OCI-LY1 (cell line): ENCODE measurements around the gene NSD1.

ENCODE experiments used
- H2AFZ ChIP-seq: fragments of 200-600 bp; sonication (generic), shearing (Covaris generic); 2 replicates; pipeline ENCODE4 v1.6.0; 2014; ENCODE audit warnings: antibody characterized with exemption, mild to moderate bottlenecking, low read length
- H3F3A ChIP-seq: fragments of 200-600 bp; sonication (generic), shearing (Covaris generic); 2 replicates; pipeline ENCODE4 v1.6.0; 2014; ENCODE audit warnings: mild to moderate bottlenecking, antibody characterized with exemption, low read length, moderate library complexity; ENCODE audit not compliant: insufficient read depth
- H3K27ac ChIP-seq: fragments of 200-600 bp; sonication (generic); 2 replicates; pipeline ENCODE4 v1.5.1; 2014; ENCODE audit warnings: low read length, mixed run types, mild to moderate bottlenecking, low read depth; ENCODE audit not compliant: poor library complexity, severe bottlenecking
- H3K27me3 ChIP-seq: fragments of 200-600 bp; sonication (generic); 2 replicates; pipeline ENCODE4 v1.6.0; 2014; ENCODE audit warnings: antibody characterized with exemption, mild to moderate bottlenecking, low read length, moderate library complexity; ENCODE audit not compliant: insufficient read depth
- H3K36me3 ChIP-seq: fragments of 200-600 bp; sonication (generic); 2 replicates; pipeline ENCODE4 v1.6.1; 2014; ENCODE audit warnings: mild to moderate bottlenecking, antibody characterized with exemption, low read length, moderate library complexity, mixed read lengths; ENCODE audit not compliant: insufficient read depth
- H3K4me1 ChIP-seq: fragments of 200-600 bp; sonication (generic); 2 replicates; pipeline ENCODE4 v1.5.1; 2014; ENCODE audit warnings: mild to moderate bottlenecking, low read length, moderate library complexity; ENCODE audit not compliant: insufficient read depth, severe bottlenecking
- H3K4me2 ChIP-seq: fragments of 200-600 bp; sonication (generic), shearing (Covaris generic); 2 replicates; pipeline ENCODE4 v1.6.1; 2014; ENCODE audit warnings: low read length
- H3K4me3 ChIP-seq: fragments of 200-600 bp; sonication (generic); 2 replicates; pipeline ENCODE4 v1.5.1; 2014; ENCODE audit warnings: low read length, low read depth, mild to moderate bottlenecking, mixed read lengths; ENCODE audit not compliant: poor library complexity, severe bottlenecking
- H3K79me2 ChIP-seq: fragments of 200-600 bp; shearing (Covaris generic); 2 replicates; pipeline ENCODE4 v1.6.1; 2016; ENCODE audit warnings: mixed run types, low read length, mixed read lengths; ENCODE audit not compliant: insufficient read depth
- H3K9ac ChIP-seq: fragments of 200-600 bp; sonication (generic), shearing (Covaris generic); 2 replicates; pipeline ENCODE4 v1.6.1; 2014; ENCODE audit warnings: mild to moderate bottlenecking, low read length, mixed read lengths
- H3K9me2 ChIP-seq: fragments of 200-600 bp; sonication (generic), shearing (Covaris generic); 2 replicates; pipeline ENCODE4 v1.6.1; 2014; ENCODE audit warnings: low read depth, mild to moderate bottlenecking, low read length, mixed read lengths
- H3K9me3 ChIP-seq: fragments of 200-600 bp; shearing (Covaris generic); 2 replicates; pipeline ENCODE4 v1.6.1; 2014; ENCODE audit warnings: low read length, mixed read lengths
- H4K20me1 ChIP-seq: fragments of 200-600 bp; sonication (generic), shearing (Covaris generic); 2 replicates; pipeline ENCODE4 v1.6.0; 2016; ENCODE audit warnings: mild to moderate bottlenecking, low read length; ENCODE audit not compliant: insufficient read depth
- CTCF ChIP-seq: fragments of 200-600 bp; sonication (generic), shearing (Covaris generic); IDR thresholded peaks from 2 replicates; pipeline ENCODE4 v1.5.1; 2017; ENCODE audit warnings: mild to moderate bottlenecking, antibody characterized with exemption, low read length, moderate library complexity, mixed read lengths
- EZH2 ChIP-seq: fragments of 200-600 bp; sonication (generic), shearing (Covaris generic); IDR thresholded peaks from 2 replicates; pipeline ENCODE4 v1.8.0; 2017; ENCODE audit warnings: borderline replicate concordance, mixed run types, mild to moderate bottlenecking, antibody characterized with exemption, low read length, moderate library complexity, mixed read lengths

Gene NSD1

GRCh38 chr5:177302354-177303110 lies 169.0 kb downstream of the NSD1 start:
- peaks cover 54% of the 10 kb centered on the region for H3K36me3 ChIP-seq
- H3K9ac ChIP-seq: peak overlapping the region; percentile 95
- H4K20me1 ChIP-seq: no peaks in the 10 kb centered on the region
- H3K27me3 ChIP-seq: no peaks in the 10 kb centered on the region
- H3K79me2 ChIP-seq: peaks cover 13% of the 10 kb centered on the region
- peak; percentile 61 for TF ChIP-seq CTCF
- no peak for TF ChIP-seq EZH2
- no peaks in the 10 kb centered on the region; the same call in 1 of the 2 replicates for H3F3A ChIP-seq
- peak overlapping the region; percentile 80 for H3K4me2 ChIP-seq
- no peaks in the 10 kb centered on the region for H3K9me2 ChIP-seq
- H3K27ac ChIP-seq: peak overlapping the region; percentile 69
- no peak overlapping the region for H2AFZ ChIP-seq
- H3K4me1 ChIP-seq: peaks cover 44% of the 10 kb centered on the region
- no peaks in the 10 kb centered on the region for H3K9me3 ChIP-seq
- H3K4me3 ChIP-seq: peak overlapping the region; percentile 99

- no peaks in the 10 kb centered on the region; the same call in 1 of the 2 replicates for H3F3A ChIP-seq
Measured at GRCh38 chr5:177303121-177303924, 169.8 kb downstream of the NSD1 start, which contains the start of the genes PRELID1 and RAB24. Gene PRELID1, plus strand, starts transcription at chr5:177303799. Its CDS starts 187 bp downstream, at chr5:177303986. Gene RAB24, minus strand, starts transcription at chr5:177303719. Its CDS starts 431 bp downstream, at chr5:177303288.

More at GRCh38 chr5:177303121-177303924, 169.8 kb downstream of the NSD1 start, which contains the start of the genes PRELID1 and RAB24:
- H3K4me3 ChIP-seq: peak within 1 kb of the TSS; percentile 99
- peak within 1 kb of the TSS; percentile 80 for H3K4me2 ChIP-seq
- no peaks in the 10 kb centered on the region for H3K9me2 ChIP-seq
- no peak for TF ChIP-seq EZH2
- TF ChIP-seq CTCF: peak; percentile 42; the same call in 1 of the 2 replicates
- H3K27ac ChIP-seq: peak within 1 kb of the TSS; percentile 69
- no peaks in the 10 kb centered on the region for H4K20me1 ChIP-seq
- H3K36me3 ChIP-seq: peaks cover 53% of the 10 kb centered on the region
- H3K9ac ChIP-seq: peak within 1 kb of the TSS; percentile 95
- no peaks in the 10 kb centered on the region for H3K27me3 ChIP-seq
- peaks cover 13% of the 10 kb centered on the region for H3K79me2 ChIP-seq
- no peaks in the 10 kb centered on the region for H3K9me3 ChIP-seq
- no peak within 1 kb of the TSS for H2AFZ ChIP-seq
- H3K4me1 ChIP-seq: peaks cover 49% of the 10 kb centered on the region
